Uterus (tissue), 4 donors: ENCODE measurements around the gene PCGF6. TPM values are rescaled to one million over a fixed set of nuclear protein-coding genes. Genes with fewer than 3 reads are reported as not detected.
A peak's percentile ranks its signal among the peaks of the same experiment; 100 is the strongest.
"Not testable (repeated sequence)": the region's sequence is repeated elsewhere in the genome, so short reads cannot be mapped to it uniquely, and the experiment has no call there.

ENCODE experiments used
- DNase-seq, 2 donors: peaks; one replicate each; pipeline ENCODE4 v3.0.0-alpha.2; 2019 to 2020
- H3K27ac ChIP-seq, 2 donors: fragments of 200-600 bp; sonication (generic); 1 replicate in 1 of 2; 2 replicates in 1 of 2; pipeline ENCODE4 v1.5.1; 2016 to 2018
- H3K27me3 ChIP-seq, 2 donors: fragments of 200-600 bp; sonication (generic); one replicate each; pipeline ENCODE4 v1.5.1; 2018 to 2019; ENCODE audit warnings: control low read depth in 1 of 2
- H3K36me3 ChIP-seq, 2 donors: fragments of 200-600 bp; sonication (generic); one replicate each; pipeline ENCODE4 v1.5.1; 2019; ENCODE audit warnings: control low read depth in 1 of 2
- H3K4me1 ChIP-seq, 2 donors: fragments of 200-600 bp; sonication (generic); one replicate each; pipeline ENCODE4 v1.5.1; 2018 to 2019; ENCODE audit warnings: control low read depth in 1 of 2
- H3K4me3 ChIP-seq, 2 donors: fragments of 200-600 bp; sonication (generic); 1 replicate in 1 of 2; 2 replicates in 1 of 2; pipeline ENCODE4 v1.5.1; 2018 to 2019; ENCODE audit warnings: mild to moderate bottlenecking in 1 of 2
- H3K9me3 ChIP-seq, 2 donors: fragments of 200-600 bp; sonication (generic); one replicate each; pipeline ENCODE4 v1.5.1; 2019; ENCODE audit warnings: control low read depth in 1 of 2
- CTCF ChIP-seq, 4 experiments: fragments of 200-600 bp in 2 of 4; fragments of 450-650 bp in 2 of 4; sonication (generic) in 2 of 4; IDR thresholded peaks; one replicate each; pipeline ENCODE4 v1.5.1; 2016 to 2019; ENCODE audit warnings: antibody characterized with exemption in 4 of 4, mild to moderate bottlenecking in 2 of 4, moderate library complexity in 1 of 4
- POLR2A ChIP-seq, 2 donors: fragments of 450-650 bp; IDR thresholded peaks; one replicate each; pipeline ENCODE4 v1.6.1; 2016; ENCODE audit warnings: antibody characterized with exemption in 2 of 2, mild to moderate bottlenecking in 1 of 2, moderate library complexity in 1 of 2
- intact Hi-C: fragments of 100-400 bp; cut with DNase I; formaldehyde crosslinking; loops from one replicate; pipeline ENCODE4 v1.15.1; 2023; ENCODE audit warnings: low total_unique reads
- total RNA-seq, 4 donors: library from RNA; depleted of rRNA in 3 of 4; stranded (reverse); fragments of >200 nt in 3 of 4; gene quantifications; one replicate each; pipeline versions ENCODE4 v1.1.0 to v1.2.4, GENCODE V29; 2014 to 2023
- donor health status: DM: yes; HTN: yes; CAD: no.

The PCGF6 gene
- total RNA-seq, 4 donors from 2014 or later, result 1.5 to 19.2 (median 9.7) TPM

GRCh38 chr10:103367782-103368518, 17.0 kb upstream of the PCGF6 start, which contains the start of gene TAF5:
Gene TAF5 (plus strand): TSS chr10:103367976. CDS start chr10:103367990, 14 bp downstream.
- intact Hi-C loops, result no loop called here
- TF ChIP-seq CTCF (IDR thresholded peaks at IDR 0.05) (peak in 2 of 4 experiments; percentile 35), POLR2A (IDR thresholded peaks at IDR 0.05) (peak; percentile 91 to 95)
- DNase-seq, result peak; percentile 89 to 92

GRCh38 chr10:103367379-103367781, 16.4 kb upstream of the PCGF6 start:
- no peak for TF ChIP-seq POLR2A (IDR thresholded peaks at IDR 0.05)
- H3K4me3 ChIP-seq, result peak overlapping the region; percentile 75 to 76
- H3K9me3 ChIP-seq, result no peaks in the 10 kb centered on the region
- H3K4me1 ChIP-seq, result peaks cover 0 to 10% of the 10 kb centered on the region in 2 donors
- peak overlapping the region; percentile 80 to 85 for H3K27ac ChIP-seq
- DNase-seq, result no peak
- no peaks in the 10 kb centered on the region for H3K36me3 ChIP-seq
- intact Hi-C loops, result no loop called here
- H3K27me3 ChIP-seq, result no peaks in the 10 kb centered on the region

More at GRCh38 chr10:103367782-103368518, 17.0 kb upstream of the PCGF6 start, which contains the start of gene TAF5:
- H3K4me3 ChIP-seq, result peak within 1 kb of the TSS; percentile 75 to 76
- no peaks in the 10 kb centered on the region for H3K36me3 ChIP-seq
- H3K27ac ChIP-seq, result peak within 1 kb of the TSS; percentile 80 to 85
- no peaks in the 10 kb centered on the region for H3K9me3 ChIP-seq
- no peaks in the 10 kb centered on the region for H3K27me3 ChIP-seq
- peaks cover 0 to 10% of the 10 kb centered on the region in 2 donors for H3K4me1 ChIP-seq

GRCh38 chr10:103360791-103361190, 9.9 kb upstream of the PCGF6 start:
- H3K36me3 ChIP-seq, H3K27me3 ChIP-seq, H3K4me3 ChIP-seq, H3K27ac ChIP-seq, H3K9me3 ChIP-seq, intact Hi-C loops, DNase-seq, H3K4me1 ChIP-seq: not testable (repeated sequence)

GRCh38 chr10:103359493-103359892, 8.6 kb upstream of the PCGF6 start:
- H3K27ac ChIP-seq, H3K4me1 ChIP-seq, intact Hi-C loops, DNase-seq, H3K27me3 ChIP-seq, H3K36me3 ChIP-seq, H3K9me3 ChIP-seq, H3K4me3 ChIP-seq: not testable (repeated sequence)

- Histone ChIP-seq H3K9me3 (no peaks in the 10 kb centered on the region), H3K27me3 (no peaks in the 10 kb centered on the region), H3K27ac (no peak overlapping the region), H3K36me3 (no peaks in the 10 kb centered on the region), H3K4me1 (no peaks in the 10 kb centered on the region), H3K4me3 (no peak overlapping the region)
- no peak for DNase-seq
- intact Hi-C loops, result no loop called here
- TF ChIP-seq CTCF (IDR thresholded peaks at IDR 0.05), result no peak
- TF ChIP-seq POLR2A (IDR thresholded peaks at IDR 0.05), result no peak
Observed at GRCh38 chr10:103355906-103356599, 5.1 kb upstream of the PCGF6 start.

- not testable (repeated sequence) for DNase-seq
Observed at GRCh38 chr10:103354567-103354966, 3.6 kb upstream of the PCGF6 start.

GRCh38 chr10:103353281-103353680, 2.3 kb upstream of the PCGF6 start:
- intact Hi-C loops, result no loop called here
- no peaks in the 10 kb centered on the region for H3K9me3 ChIP-seq
- no peak for DNase-seq
- H3K4me1 ChIP-seq, result no peaks in the 10 kb centered on the region
- no peaks in the 10 kb centered on the region for H3K27me3 ChIP-seq
- TF ChIP-seq POLR2A (IDR thresholded peaks at IDR 0.05) (no peak), CTCF (IDR thresholded peaks at IDR 0.05) (no peak)
- no peak overlapping the region for H3K27ac ChIP-seq
- no peak overlapping the region for H3K4me3 ChIP-seq
- no peaks in the 10 kb centered on the region for H3K36me3 ChIP-seq

More at GRCh38 chr10:103354567-103354966, 3.6 kb upstream of the PCGF6 start:
- H3K36me3 ChIP-seq, H3K4me1 ChIP-seq, H3K9me3 ChIP-seq, H3K4me3 ChIP-seq, intact Hi-C loops, H3K27me3 ChIP-seq, H3K27ac ChIP-seq: not testable (repeated sequence)
